PC-3 (cell line): ENCODE data around the gene TMEM41B. TPM values are rescaled to one million over a fixed set of nuclear protein-coding genes. Genes with fewer than 3 reads are reported as not detected.

ENCODE experiments used
- ATAC-seq: fragments of 200-7000 bp; cut with Tn5 transposase; 2 replicates; pipeline ENCODE4 v1.9.1; 2020; ENCODE audit warnings: mild to moderate bottlenecking, moderate library complexity
- BruUV-seq: library from RNA; stranded (reverse); fragments of 400-500 nt; replicated peaks from 2 replicates; lab custom pipeline; 2021; lab: Mats Ljungman, UMichigan
- CTCF ChIA-PET: fragments of 300-600 bp; sonication (Branson Sonifier 250); formaldehyde crosslinking; loops from one replicate; lab custom pipeline; 2022; ENCODE audit warnings: antibody characterized with exemption; lab: Charles Lee
- POLR2A ChIA-PET: fragments of 300-600 bp; sonication (Branson Sonifier 250); formaldehyde crosslinking; loops from one replicate; lab custom pipeline; 2022; ENCODE audit warnings: antibody characterized with exemption; ENCODE audit not compliant: unreplicated experiment; lab: Charles Lee
- DNase-seq: peaks from one replicate; pipeline ENCODE4 v3.0.0-alpha.2; 2015
- H2AFZ ChIP-seq: fragments of 300-600 bp; sonication (generic); 2 replicates; pipeline ENCODE4 v1.6.0; 2016; ENCODE audit warnings: antibody characterized with exemption, low read length
- H3F3A ChIP-seq: fragments of 300-600 bp; sonication (generic); one replicate; pipeline ENCODE4 v1.6.0; 2017; ENCODE audit warnings: antibody characterized with exemption, low read length, control low read depth, mild to moderate bottlenecking; ENCODE audit not compliant: unreplicated experiment
- H3K27ac ChIP-seq: fragments of 300-600 bp; sonication (generic); 2 replicates; pipeline ENCODE4 v1.5.1; 2016; ENCODE audit warnings: mild to moderate bottlenecking, low read length
- H3K27me3 ChIP-seq: fragments of 300-600 bp; sonication (generic); 2 replicates; pipeline ENCODE4 v1.6.1; 2016; ENCODE audit warnings: low read length, mixed read lengths
- H3K36me3 ChIP-seq: fragments of 300-600 bp; sonication (generic); 2 replicates; pipeline ENCODE4 v1.6.1; 2016; ENCODE audit warnings: low read depth, mixed run types, low read length, mixed read lengths
- H3K4me1 ChIP-seq: fragments of 300-600 bp; sonication (generic); 2 replicates; pipeline ENCODE4 v1.5.1; 2016; ENCODE audit warnings: low read length; ENCODE audit not compliant: insufficient read depth
- H3K4me2 ChIP-seq: fragments of 300-600 bp; sonication (generic); 2 replicates; pipeline ENCODE4 v1.6.0; 2016; ENCODE audit warnings: low read length
- H3K4me3 ChIP-seq: fragments of 300-600 bp; sonication (generic); 2 replicates; pipeline ENCODE4 v1.5.1; 2016; ENCODE audit warnings: mild to moderate bottlenecking, low read length, mixed read lengths
- H3K79me2 ChIP-seq: fragments of 300-600 bp; sonication (generic); 2 replicates; pipeline ENCODE4 v1.6.1; 2017; ENCODE audit warnings: low read length, mixed read lengths
- H3K9ac ChIP-seq: fragments of 300-600 bp; sonication (generic); 2 replicates; pipeline ENCODE4 v1.6.0; 2016; ENCODE audit warnings: mild to moderate bottlenecking, low read length
- H3K9me2 ChIP-seq: fragments of 300-600 bp; sonication (generic); replicated peaks from 2 replicates; pipeline ENCODE4 v1.6.1; 2016; ENCODE audit warnings: mixed run types, low read length, mixed read lengths
- H3K9me3 ChIP-seq: fragments of 300-600 bp; sonication (generic); 2 replicates; pipeline ENCODE4 v1.6.1; 2016; ENCODE audit warnings: low read length, mixed read lengths
- H4K20me1 ChIP-seq: fragments of 300-600 bp; sonication (generic); 2 replicates; pipeline ENCODE4 v1.6.1; 2016; ENCODE audit warnings: low read length, mixed read lengths
- EZH2 ChIP-seq: fragments of 300-600 bp; sonication (generic); IDR thresholded peaks from one replicate; pipeline ENCODE4 v1.6.1; 2017; ENCODE audit warnings: antibody characterized with exemption, mild to moderate bottlenecking, low read length; ENCODE audit not compliant: unreplicated experiment
- EZH2phosphoT487 ChIP-seq: fragments of 300-600 bp; sonication (generic); IDR thresholded peaks from 2 replicates; pipeline ENCODE4 v1.6.1; 2018; ENCODE audit warnings: mild to moderate bottlenecking, antibody characterized with exemption, low read length, borderline replicate concordance
- intact Hi-C: fragments of 100-400 bp; cut with micrococcal nuclease; formaldehyde crosslinking; loops from 2 replicates; pipeline ENCODE4 v1.9.0; 2023
- total RNA-seq: library from RNA; depleted of rRNA; stranded (reverse); fragments of >200 nt; gene quantifications from 2 replicates; pipeline ENCODE4 v1.2.3, GENCODE V29; 2014; rRNA removed
- TF ChIP-seq, protein P1 (sequence below): fragments of 300-600 bp; sonication (generic); conservative IDR thresholded peaks from 2 replicates; pipeline ENCODE4 v1.5.1; 2017; ENCODE audit warnings: antibody characterized with exemption, low read depth, mild to moderate bottlenecking, low read length

Gene TMEM41B
- total RNA-seq, 1 experiment from 2014 or later = 87.6 TPM

DNA sequence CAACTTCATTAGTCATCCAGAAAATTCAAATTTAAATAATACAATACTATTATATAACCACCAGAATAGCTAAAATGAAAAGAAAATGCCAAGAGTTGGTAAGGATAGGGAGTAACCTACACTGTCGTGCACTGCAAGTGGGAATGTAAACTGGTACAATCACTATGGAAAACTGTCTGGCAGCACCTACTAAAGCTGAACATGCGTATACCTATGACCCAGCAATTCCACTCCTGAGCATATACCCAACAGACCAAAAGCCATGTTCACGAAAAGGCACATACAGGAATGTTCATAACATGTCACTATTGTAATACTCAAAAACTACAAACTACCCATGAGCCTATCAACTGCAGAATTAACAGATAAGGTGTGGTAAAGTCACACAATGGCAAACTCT lies 81.9 kb downstream of the TMEM41B start:
- Histone ChIP-seq H3K4me2 (no peak overlapping the region), H3K27ac (no peak overlapping the region), H3K9me2 (no peaks in the 10 kb centered on the region), H3K9me3 (no peaks in the 10 kb centered on the region), H3F3A (no peaks in the 10 kb centered on the region), H2AFZ (no peak overlapping the region), H3K9ac (no peak overlapping the region), H4K20me1 (no peaks in the 10 kb centered on the region), H3K27me3 (no peaks in the 10 kb centered on the region), H3K79me2 (peaks cover 64% of the 10 kb centered on the region), H3K4me1 (no peaks in the 10 kb centered on the region), H3K36me3 (peaks cover 6% of the 10 kb centered on the region), H3K4me3 (no peak overlapping the region)
- BruUV-seq = no TSS peak
- intact Hi-C loops = no loop called here
- TF ChIP-seq EZH2phosphoT487 = no peak
- no peak for TF ChIP-seq EZH2
- TF ChIP-seq, protein P1, sequence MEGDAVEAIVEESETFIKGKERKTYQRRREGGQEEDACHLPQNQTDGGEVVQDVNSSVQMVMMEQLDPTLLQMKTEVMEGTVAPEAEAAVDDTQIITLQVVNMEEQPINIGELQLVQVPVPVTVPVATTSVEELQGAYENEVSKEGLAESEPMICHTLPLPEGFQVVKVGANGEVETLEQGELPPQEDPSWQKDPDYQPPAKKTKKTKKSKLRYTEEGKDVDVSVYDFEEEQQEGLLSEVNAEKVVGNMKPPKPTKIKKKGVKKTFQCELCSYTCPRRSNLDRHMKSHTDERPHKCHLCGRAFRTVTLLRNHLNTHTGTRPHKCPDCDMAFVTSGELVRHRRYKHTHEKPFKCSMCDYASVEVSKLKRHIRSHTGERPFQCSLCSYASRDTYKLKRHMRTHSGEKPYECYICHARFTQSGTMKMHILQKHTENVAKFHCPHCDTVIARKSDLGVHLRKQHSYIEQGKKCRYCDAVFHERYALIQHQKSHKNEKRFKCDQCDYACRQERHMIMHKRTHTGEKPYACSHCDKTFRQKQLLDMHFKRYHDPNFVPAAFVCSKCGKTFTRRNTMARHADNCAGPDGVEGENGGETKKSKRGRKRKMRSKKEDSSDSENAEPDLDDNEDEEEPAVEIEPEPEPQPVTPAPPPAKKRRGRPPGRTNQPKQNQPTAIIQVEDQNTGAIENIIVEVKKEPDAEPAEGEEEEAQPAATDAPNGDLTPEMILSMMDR = no peak
- POLR2A ChIA-PET = no interaction called here
- ATAC-seq = no peak
- CTCF ChIA-PET = no interaction called here
- no peak for DNase-seq

DNA sequence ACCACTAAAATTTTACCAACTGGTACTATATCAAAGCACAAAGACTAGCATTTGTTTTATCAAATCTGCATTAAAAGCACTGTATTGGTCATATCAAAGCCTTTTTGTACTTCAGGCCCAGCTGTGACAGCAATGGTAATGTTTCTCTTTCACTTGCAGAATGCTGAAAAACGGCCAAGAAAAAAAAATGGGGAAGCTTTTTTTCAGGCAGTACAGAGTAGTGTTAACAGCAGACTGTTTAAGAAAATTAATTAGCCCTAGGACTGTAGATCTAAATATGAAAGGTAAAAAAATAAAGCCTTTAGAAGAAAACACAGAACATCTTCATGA lies 82.6 kb downstream of the TMEM41B start:
- no peak for TF ChIP-seq EZH2phosphoT487
- no peak for TF ChIP-seq EZH2
- TF ChIP-seq, protein P1 = no peak
- Histone ChIP-seq H3K79me2 (peaks cover 68% of the 10 kb centered on the region), H3K27me3 (no peaks in the 10 kb centered on the region), H3K4me2 (no peak overlapping the region), H2AFZ (no peak overlapping the region), H3K9me3 (no peaks in the 10 kb centered on the region), H3K9me2 (no peaks in the 10 kb centered on the region), H3K36me3 (peaks cover 6% of the 10 kb centered on the region), H3K4me1 (no peaks in the 10 kb centered on the region), H3K27ac (no peak overlapping the region), H3F3A (no peaks in the 10 kb centered on the region), H3K4me3 (no peak overlapping the region), H3K9ac (no peak overlapping the region), H4K20me1 (no peaks in the 10 kb centered on the region)
- BruUV-seq = no TSS peak
- ATAC-seq (no peak), DNase-seq (no peak)
- CTCF ChIA-PET = no interaction called here
- POLR2A ChIA-PET = interaction anchor here (0.7 kb wide), 1 partner anchor 102 kb away, joined by 3 read pairs; no protein-coding TSS in a partner anchor
- intact Hi-C loops = no loop called here

Other genes starting within 250 kb of the TMEM41B start
- 0.18 TPM in 1 of 2 replicates, not detected in the other for gene SCUBE2, start 223.0 kb downstream of the TMEM41B start, total RNA-seq
- 37.7 and 46.9 TPM in 2 replicates for gene DENND5A, start 49.2 kb downstream of the TMEM41B start, total RNA-seq
- gene IPO7, start 70.1 kb upstream of the TMEM41B start, total RNA-seq = 78.9 and 109 TPM in 2 replicates
- gene ZNF143, start 146.4 kb upstream of the TMEM41B start, total RNA-seq = 21.8 and 33.9 TPM in 2 replicates